ENCODE data around the gene ACOT4.

DNA sequence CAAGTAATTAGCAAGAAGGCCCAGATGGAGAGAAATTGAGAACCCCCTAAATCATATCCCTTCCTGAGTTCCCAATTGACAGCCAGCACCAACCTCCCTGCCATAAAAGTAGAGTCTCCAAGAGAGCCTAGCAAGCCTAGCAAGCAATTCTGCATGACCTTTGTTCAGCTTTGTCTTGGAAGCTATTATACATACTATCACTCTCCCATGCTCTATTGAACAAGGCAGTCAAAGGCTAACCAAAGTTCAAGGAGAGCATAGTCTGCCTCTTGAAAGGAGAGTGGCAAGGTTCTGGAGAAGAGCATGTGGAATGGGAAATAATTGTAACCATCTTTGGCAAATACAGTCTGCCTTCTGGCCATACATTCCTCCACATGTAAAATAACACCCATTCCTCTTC lies 7.8 kb downstream of the ACOT4 start:
- TF ChIP-seq ZNF565 (CRISPR knock-in tag; conservative IDR thresholded peaks at IDR 0.05; ENCODE audit: low read depth) (no peak), TOX (CRISPR knock-in tag; IDR thresholded peaks at IDR 0.05; ENCODE audit: borderline replicate concordance) (no peak), ARNTL (CRISPR knock-in tag; IDR thresholded peaks at IDR 0.05; ENCODE audit: borderline replicate concordance, low read depth) (no peak), RARB (CRISPR knock-in tag; IDR thresholded peaks at IDR 0.05) (no peak)

All from SK-N-SH treated with all-trans-retinoic acid at 6 μM for 48 hours (cell line).